Fibroblast of lung (primary cell): ENCODE results near the gene RUFY3. TPM values are rescaled to one million over a fixed set of nuclear protein-coding genes. Genes with fewer than 3 reads are reported as not detected.
A peak's percentile ranks its signal among the peaks of the same experiment; 100 is the strongest.

ENCODE experiments used
- DNase-seq, 2 donors: peaks; one replicate each; pipeline versions ENCODE4 v3.0.0 to v3.0.0-alpha.2; 2010; ENCODE audit warnings: low read depth in 2 of 2
- H2AFZ ChIP-seq: 2 replicates; pipeline ENCODE4 v1.5.1; 2012; ENCODE audit warnings: low read length, control low read depth, inconsistent platforms
- H3K27ac ChIP-seq: 2 replicates; pipeline ENCODE4 v1.5.1; 2011; ENCODE audit warnings: low read length, control low read depth; ENCODE audit not compliant: insufficient read depth
- H3K27me3 ChIP-seq: 2 replicates; pipeline ENCODE4 v1.5.1; 2011; ENCODE audit warnings: mild to moderate bottlenecking, low read length; ENCODE audit not compliant: control insufficient read depth, insufficient read depth
- H3K36me3 ChIP-seq: 2 replicates; pipeline ENCODE4 v1.5.1; 2011; ENCODE audit warnings: low read length; ENCODE audit not compliant: control insufficient read depth, insufficient read depth
- H3K4me1 ChIP-seq: 2 replicates; pipeline ENCODE4 v1.5.1; 2011; ENCODE audit warnings: low read length; ENCODE audit not compliant: control insufficient read depth, insufficient read depth; ENCODE audit errors: extremely low read depth
- H3K4me2 ChIP-seq: 2 replicates; pipeline ENCODE4 v1.5.1; 2011; ENCODE audit warnings: low read length, control low read depth; ENCODE audit not compliant: insufficient read depth; ENCODE audit errors: extremely low read depth
- H3K4me3 ChIP-seq, 4 experiments: fragments of 200-600 bp in 1 of 4; sonication (generic) in 1 of 4; replicated peaks in 1 of 4; 2 replicates each; pipeline ENCODE4 v1.5.1; 2011 to 2016; ENCODE audit warnings: low read length in 4 of 4, low read depth in 3 of 4, mild to moderate bottlenecking in 3 of 4, control low read depth in 2 of 4, inconsistent platforms in 1 of 4, mixed read lengths in 1 of 4; ENCODE audit not compliant: insufficient read depth in 1 of 4; ENCODE audit errors: control extremely low read depth in 1 of 4
- H3K79me2 ChIP-seq: 2 replicates; pipeline ENCODE4 v1.5.1; 2012; ENCODE audit warnings: mild to moderate bottlenecking, low read length, inconsistent platforms; ENCODE audit not compliant: control insufficient read depth, insufficient read depth
- H3K9ac ChIP-seq: 2 replicates; pipeline ENCODE4 v1.5.1; 2011; ENCODE audit warnings: mild to moderate bottlenecking, low read length, control low read depth; ENCODE audit not compliant: insufficient read depth
- H3K9me3 ChIP-seq: 2 replicates; pipeline ENCODE4 v1.5.1; 2012; ENCODE audit warnings: low read depth, low read length; ENCODE audit not compliant: control insufficient read depth, insufficient read depth
- H4K20me1 ChIP-seq: 2 replicates; pipeline ENCODE4 v1.5.1; 2011; ENCODE audit warnings: low read length; ENCODE audit not compliant: control insufficient read depth, insufficient read depth; ENCODE audit errors: extremely low read depth
- EZH2 ChIP-seq: IDR thresholded peaks from 2 replicates; pipeline ENCODE4 v1.5.1; 2012; ENCODE audit warnings: low read length, control low read depth, mild to moderate bottlenecking; ENCODE audit errors: missing control alignments
- polyA plus RNA-seq, 2 donors: library from polyadenylated mRNA; depleted of rRNA in 1 of 2; stranded (reverse) in 1 of 2; unstranded in 1 of 2; fragments of >200 nt; gene quantifications; 2 replicates each; pipeline ENCODE4 v1.2.1, GENCODE V29; 2011 to 2012; ENCODE audit warnings: missing spikeins in 1 of 2
- total RNA-seq: library from RNA; depleted of rRNA; stranded (reverse); fragments of >200 nt; gene quantifications from 2 replicates; pipeline ENCODE4 v1.2.1, GENCODE V29; 2014
- TF ChIP-seq, protein P1 (sequence below), 2 donors: IDR thresholded peaks in 1 of 2; conservative IDR thresholded peaks in 1 of 2; 1 replicate in 1 of 2; 2 replicates in 1 of 2; pipeline ENCODE4 v1.5.1; 2011 to 2012; ENCODE audit warnings: low read length in 2 of 2, control low read depth in 1 of 2, inconsistent platforms in 1 of 2, low read depth in 1 of 2, mild to moderate bottlenecking in 1 of 2

The RUFY3 gene
- total and polyA plus RNA-seq, 2 donors (not counting 1 experiment from before 2014, with no cell fraction given) = 36.3 to 97.8 TPM

DNA sequence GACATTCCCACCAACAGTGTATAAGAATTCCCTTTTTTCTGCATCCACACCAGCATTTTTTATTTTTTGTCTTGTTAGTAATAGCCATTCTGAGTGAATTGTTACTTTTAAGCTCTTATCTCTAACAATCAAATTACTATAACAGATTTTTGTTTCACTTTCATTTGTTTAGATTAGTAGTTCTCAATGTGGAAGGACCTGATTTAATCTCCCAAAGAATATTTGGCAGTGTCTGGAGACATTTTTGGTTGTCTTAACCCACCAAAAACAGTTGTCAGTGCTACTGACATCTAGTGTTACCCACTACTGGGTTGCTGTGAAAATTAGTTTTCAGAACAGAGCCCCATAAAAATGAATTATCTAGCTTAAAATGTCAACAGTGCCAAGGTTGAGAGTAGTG, 37.9 kb downstream of the RUFY3 start:
- H3K4me2 ChIP-seq = peak overlapping the region; percentile 40
- H3K9me3 ChIP-seq = no peaks in the 10 kb centered on the region
- no peak for DNase-seq

DNA sequence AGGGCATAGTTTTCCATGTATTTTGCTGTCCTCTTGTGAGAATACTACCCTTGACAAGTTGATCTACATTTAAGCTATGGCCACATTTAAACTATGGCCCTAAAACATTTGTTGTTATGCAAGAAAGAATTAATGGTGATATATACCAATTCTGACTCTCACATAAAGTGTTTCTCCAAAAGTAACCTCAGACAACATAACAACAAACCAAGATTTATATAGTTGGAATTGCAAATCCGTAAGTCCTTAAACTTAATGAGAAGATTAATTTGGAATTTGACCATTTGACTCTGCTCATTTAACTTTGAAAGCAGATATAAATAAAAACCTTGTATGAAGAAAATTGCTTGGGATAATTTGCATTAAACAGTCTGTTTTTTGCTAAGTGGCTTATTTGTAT, 38.9 kb downstream of the RUFY3 start:
- H3K4me2 ChIP-seq = no peak overlapping the region
- no peaks in the 10 kb centered on the region for H3K27me3 ChIP-seq
- no peaks in the 10 kb centered on the region for H4K20me1 ChIP-seq
- peaks cover 3% of the 10 kb centered on the region for H3K79me2 ChIP-seq
- no peak overlapping the region for H3K9ac ChIP-seq
- H2AFZ ChIP-seq = no peak overlapping the region
- H3K36me3 ChIP-seq = peaks cover 7% of the 10 kb centered on the region
- no peaks in the 10 kb centered on the region for H3K9me3 ChIP-seq
- H3K27ac ChIP-seq = no peak overlapping the region
- no peaks in the 10 kb centered on the region for H3K4me1 ChIP-seq
- TF ChIP-seq, protein P1, sequence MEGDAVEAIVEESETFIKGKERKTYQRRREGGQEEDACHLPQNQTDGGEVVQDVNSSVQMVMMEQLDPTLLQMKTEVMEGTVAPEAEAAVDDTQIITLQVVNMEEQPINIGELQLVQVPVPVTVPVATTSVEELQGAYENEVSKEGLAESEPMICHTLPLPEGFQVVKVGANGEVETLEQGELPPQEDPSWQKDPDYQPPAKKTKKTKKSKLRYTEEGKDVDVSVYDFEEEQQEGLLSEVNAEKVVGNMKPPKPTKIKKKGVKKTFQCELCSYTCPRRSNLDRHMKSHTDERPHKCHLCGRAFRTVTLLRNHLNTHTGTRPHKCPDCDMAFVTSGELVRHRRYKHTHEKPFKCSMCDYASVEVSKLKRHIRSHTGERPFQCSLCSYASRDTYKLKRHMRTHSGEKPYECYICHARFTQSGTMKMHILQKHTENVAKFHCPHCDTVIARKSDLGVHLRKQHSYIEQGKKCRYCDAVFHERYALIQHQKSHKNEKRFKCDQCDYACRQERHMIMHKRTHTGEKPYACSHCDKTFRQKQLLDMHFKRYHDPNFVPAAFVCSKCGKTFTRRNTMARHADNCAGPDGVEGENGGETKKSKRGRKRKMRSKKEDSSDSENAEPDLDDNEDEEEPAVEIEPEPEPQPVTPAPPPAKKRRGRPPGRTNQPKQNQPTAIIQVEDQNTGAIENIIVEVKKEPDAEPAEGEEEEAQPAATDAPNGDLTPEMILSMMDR (conservative IDR thresholded peaks at IDR 0.05 in 1 of 2, IDR thresholded peaks at IDR 0.05 in 1 of 2; ENCODE audit: low read depth in 1 of 2, low read length in 2 of 2) = no peak
- no peak for TF ChIP-seq EZH2
- H3K4me3 ChIP-seq = no peak overlapping the region
- no peak for DNase-seq

More for the DNA sequence above, 37.9 kb downstream of the RUFY3 start:
- Histone ChIP-seq H3K27ac (no peak overlapping the region), H2AFZ (no peak overlapping the region), H3K36me3 (peaks cover 4% of the 10 kb centered on the region), H3K4me1 (no peaks in the 10 kb centered on the region), H3K27me3 (no peaks in the 10 kb centered on the region), H4K20me1 (no peaks in the 10 kb centered on the region), H3K79me2 (peaks cover 3% of the 10 kb centered on the region), H3K9ac (no peak overlapping the region), H3K4me3 (peak overlapping the region in 1 of 4 experiments; percentile 12)
- TF ChIP-seq, protein P1 (conservative IDR thresholded peaks at IDR 0.05 in 1 of 2, IDR thresholded peaks at IDR 0.05 in 1 of 2; ENCODE audit: low read depth in 1 of 2, low read length in 2 of 2) = no peak
- no peak for TF ChIP-seq EZH2

DNA sequence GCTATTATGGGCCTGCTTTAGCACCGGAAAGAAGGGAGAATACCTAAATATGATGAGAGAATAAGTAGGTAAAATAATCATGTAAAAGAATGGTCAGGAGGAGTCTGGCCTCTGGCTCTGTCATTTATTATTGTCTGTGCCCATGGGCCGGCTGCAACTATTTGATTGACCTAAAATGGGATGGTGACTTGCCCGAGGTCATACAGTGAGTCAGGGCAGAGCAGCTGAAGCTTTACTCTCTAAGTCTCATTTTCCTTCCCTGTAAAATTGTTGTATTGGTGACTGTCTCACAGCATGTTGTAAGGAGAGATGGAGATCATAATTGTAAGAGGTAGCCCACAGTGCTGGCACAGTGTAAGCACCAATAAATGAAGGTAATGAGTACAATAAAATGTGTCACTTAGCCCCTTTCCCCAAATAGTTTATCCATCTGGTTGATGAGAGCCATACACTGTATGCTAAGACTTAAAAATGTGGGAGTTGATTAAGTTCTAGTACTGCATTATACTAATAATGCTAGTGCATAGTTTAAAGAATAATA, 39.6 kb downstream of the RUFY3 start:
- Histone ChIP-seq H3K4me3 (no peak overlapping the region), H3K4me2 (no peak overlapping the region), H4K20me1 (no peaks in the 10 kb centered on the region), H3K9ac (no peak overlapping the region), H3K4me1 (no peaks in the 10 kb centered on the region), H3K27ac (no peak overlapping the region), H2AFZ (no peak overlapping the region), H3K36me3 (peaks cover 7% of the 10 kb centered on the region), H3K9me3 (no peaks in the 10 kb centered on the region), H3K79me2 (peaks cover 3% of the 10 kb centered on the region), H3K27me3 (no peaks in the 10 kb centered on the region)
- no peak for DNase-seq
- TF ChIP-seq, protein P1 (conservative IDR thresholded peaks at IDR 0.05 in 1 of 2, IDR thresholded peaks at IDR 0.05 in 1 of 2; ENCODE audit: low read depth in 1 of 2, low read length in 2 of 2) = no peak
- TF ChIP-seq EZH2 = no peak
